Measurements from ENCODE around the gene NOTCH1.

The NOTCH1 gene

GRCh38 chr9:136455043-136456002 lies 90.5 kb downstream of the NOTCH1 start:
- DNase-seq: no peak

- no peak for DNase-seq
Measured at GRCh38 chr9:136454026-136454796, 91.6 kb downstream of the NOTCH1 start.

- no peak for DNase-seq
Measured at GRCh38 chr9:136453326-136453725, 92.5 kb downstream of the NOTCH1 start.

GRCh38 chr9:136451221-136451877 lies 94.5 kb downstream of the NOTCH1 start:
- DNase-seq: no peak

- DNase-seq: no peak
Measured at GRCh38 chr9:136448655-136449054, 97.2 kb downstream of the NOTCH1 start.

- no peak for DNase-seq
Measured at GRCh38 chr9:136447173-136447778, 98.6 kb downstream of the NOTCH1 start.

GRCh38 chr9:136445799-136446198 lies 100.0 kb downstream of the NOTCH1 start:
- DNase-seq: no peak
